SIG-M5 treated with dmso at 0.1 percent for 504 hours (cell line): Measurements from ENCODE around the gene SLC35B4.
"Not testable (repeated sequence)": the region's sequence is repeated elsewhere in the genome, so short reads cannot be mapped to it uniquely, and the experiment has no call there.

Experiments used
- DNase-seq: peaks from one replicate; lab custom pipeline; 2025; ENCODE audit not compliant: unreplicated experiment; lab: John Stamatoyannopoulos, UW

Gene SLC35B4

DNA sequence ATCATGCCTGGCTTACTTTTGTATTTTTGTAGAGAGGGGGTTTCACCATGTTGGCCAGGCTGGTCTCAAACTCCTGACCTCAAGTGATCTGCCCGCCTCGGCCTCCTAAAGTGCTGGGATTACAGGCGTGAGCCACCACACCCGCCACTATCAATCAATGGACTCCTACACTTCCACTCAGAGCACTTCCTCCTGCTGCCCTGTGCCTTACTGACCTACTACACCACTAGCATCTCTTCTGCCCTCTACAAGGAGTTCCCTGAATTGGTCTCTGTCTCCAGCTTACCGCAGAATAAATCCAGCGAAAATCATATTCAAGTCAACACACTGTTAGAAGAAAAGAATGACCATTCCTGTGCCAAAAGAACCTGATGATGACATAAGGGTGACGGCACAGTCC lies 20.7 kb downstream of the SLC35B4 start:
- DNase-seq = not testable (repeated sequence)

DNA sequence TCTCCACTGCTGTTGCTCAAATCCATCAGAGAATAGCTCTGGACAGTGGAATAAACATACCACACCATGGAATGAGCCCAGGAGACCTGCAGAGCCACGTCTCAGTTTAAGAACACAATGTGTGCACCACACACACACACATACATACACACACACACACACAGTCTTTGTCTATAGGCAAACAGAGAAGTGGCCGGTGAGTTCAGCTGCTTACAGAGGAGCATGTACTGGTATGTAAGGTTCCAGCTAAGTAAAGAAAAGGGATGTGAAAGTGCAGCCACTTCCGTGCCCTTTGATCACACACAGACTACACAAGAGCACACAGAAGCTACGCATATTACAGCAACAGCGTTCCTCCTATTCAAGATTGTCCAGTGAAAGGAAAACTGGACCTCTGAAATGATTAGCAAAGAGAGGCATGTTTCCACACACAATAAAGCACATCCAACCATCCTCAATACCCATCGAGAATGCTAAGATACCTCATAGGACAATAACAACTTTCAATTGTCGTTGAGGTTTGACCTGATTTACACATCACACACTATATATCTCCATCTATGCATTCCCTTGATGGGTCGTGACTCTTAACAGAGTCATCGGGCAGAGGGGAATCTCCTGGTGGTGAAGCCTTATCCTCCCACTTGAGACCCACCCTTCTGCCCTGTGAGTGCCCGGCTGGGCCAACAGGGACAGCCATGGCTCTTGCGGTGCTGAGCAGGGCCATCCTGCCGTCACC lies 23.6 kb downstream of the SLC35B4 start:
- peak; percentile 82 for DNase-seq

DNA sequence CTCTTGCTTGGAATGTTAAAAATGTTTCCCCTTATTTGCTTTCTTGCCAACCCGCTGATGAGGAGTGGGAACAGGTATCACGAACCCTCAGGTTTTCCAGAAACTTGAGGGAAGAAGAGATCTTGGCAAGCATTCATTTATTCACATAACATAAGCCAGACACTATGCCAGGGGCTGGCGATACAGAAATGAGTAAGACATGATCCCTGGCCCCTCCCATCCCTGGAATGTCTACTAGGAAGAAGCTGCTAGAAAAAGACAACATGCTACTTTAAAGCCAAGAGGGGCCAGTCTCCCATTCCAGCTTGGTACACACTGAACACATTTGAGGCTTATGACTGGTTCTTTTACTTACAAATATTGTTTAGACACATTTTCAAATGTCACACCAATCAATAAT lies 26.4 kb downstream of the SLC35B4 start:
- DNase-seq = no peak

DNA sequence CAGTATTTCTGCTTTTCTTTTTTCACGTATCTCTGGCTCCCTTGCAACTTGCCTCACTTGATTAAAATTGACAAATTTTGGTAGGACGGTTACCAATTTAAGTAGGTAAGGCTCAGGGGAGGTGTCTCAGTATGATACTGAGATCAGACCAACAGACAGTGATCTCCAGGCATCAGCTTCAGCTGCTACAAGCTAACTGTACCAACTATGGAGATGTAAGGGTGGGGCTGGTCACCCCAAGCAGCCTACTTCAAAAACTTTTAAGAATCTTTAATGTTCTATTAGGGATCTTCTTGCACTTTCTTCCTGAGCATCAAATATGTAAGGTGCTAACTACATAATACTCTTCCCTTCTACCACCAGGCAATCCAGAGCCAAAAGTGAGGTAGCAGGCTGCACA lies 26.9 kb downstream of the SLC35B4 start:
- DNase-seq = no peak

DNA sequence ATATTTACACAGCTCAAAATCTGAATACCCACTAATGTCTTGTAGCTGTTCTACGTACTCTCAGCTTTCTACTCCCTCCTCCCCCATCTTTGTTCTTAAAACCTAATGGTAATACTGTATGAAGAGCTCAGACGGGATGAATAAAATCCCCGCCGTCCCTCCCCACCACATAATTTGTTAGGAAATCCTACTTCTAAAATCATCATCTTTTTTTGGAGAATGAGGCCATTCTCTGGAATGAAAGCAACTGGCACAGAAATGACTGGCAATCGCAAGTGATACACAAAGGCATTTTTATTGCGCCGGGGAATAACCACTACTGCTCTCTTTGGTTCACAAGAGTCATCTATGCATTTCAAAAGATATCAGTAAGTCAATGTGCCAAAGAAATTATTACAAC lies 27.3 kb downstream of the SLC35B4 start:
- DNase-seq = no peak

DNA sequence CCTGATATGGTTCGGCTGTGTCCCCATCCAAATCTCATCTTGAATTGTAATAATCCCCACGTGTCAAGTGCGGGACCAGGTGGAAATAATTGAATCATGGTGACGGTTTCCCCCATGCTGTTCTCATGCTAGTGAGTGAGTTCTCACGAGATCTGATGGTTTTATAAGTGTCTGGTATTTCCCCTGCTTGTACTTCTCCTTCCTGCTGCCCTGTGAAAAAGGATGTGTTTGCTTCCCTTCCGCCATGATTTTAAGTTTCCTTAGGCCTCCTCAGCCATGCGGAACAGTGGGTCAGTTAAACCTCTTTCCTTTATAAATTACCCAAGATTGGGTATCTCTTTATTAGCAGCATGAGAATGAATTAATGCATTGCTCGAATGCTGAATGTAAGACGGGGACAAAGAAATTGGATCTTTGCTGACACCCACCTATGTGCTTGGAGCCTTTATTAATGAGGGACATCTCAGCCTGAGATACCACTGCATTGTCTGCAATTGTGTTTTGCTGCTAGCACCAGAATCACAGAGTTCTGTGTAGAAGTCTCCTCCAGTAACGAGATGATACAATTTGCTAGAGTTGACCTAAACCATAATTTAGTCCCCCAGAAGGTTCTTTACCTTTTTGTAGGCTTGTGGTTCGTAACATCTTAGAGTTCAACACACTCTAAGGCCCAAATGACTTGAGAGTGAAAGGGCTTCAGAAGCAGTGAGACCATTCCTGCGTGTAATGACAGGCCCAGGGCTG lies 28.6 kb downstream of the SLC35B4 start:
- no peak for DNase-seq

DNA sequence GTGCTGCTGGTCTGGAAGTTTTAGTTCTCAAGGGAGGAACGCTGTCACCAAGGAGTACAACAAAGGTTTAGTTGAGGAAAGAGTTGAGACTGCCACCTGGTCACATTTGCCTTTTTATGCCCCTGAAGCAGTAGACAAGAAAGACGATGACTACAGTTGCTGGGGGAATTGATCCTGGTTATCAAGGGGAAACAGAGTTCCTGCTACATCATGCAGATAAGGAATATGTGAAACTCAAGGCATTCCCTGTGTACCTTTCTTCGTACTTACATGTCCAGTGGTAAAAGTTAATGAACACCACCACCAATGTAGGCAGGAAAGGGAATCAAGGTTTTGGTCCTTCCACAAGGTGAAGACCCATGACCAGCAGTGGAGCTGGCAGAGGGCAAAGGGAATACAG lies 31.8 kb downstream of the SLC35B4 start:
- no peak for DNase-seq

DNA sequence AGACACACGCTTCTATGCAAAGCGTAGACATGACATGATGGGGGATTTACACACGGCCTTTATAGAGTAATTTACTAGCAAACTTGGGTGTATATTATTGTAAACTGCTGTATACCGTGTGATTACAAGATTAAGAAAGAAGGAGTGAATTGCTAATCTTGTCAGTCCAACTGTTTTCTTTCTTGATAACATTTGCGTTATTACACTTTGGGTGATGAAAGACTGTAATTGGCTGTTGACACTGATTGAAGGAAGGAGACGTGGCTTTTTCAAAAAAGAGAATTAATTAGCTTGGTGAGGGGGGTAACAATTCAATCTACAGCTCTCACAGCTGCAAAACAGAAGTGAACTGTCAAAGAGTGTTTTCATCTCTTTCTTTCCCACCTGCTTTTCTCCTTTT lies 32.7 kb downstream of the SLC35B4 start:
- DNase-seq = no peak

DNA sequence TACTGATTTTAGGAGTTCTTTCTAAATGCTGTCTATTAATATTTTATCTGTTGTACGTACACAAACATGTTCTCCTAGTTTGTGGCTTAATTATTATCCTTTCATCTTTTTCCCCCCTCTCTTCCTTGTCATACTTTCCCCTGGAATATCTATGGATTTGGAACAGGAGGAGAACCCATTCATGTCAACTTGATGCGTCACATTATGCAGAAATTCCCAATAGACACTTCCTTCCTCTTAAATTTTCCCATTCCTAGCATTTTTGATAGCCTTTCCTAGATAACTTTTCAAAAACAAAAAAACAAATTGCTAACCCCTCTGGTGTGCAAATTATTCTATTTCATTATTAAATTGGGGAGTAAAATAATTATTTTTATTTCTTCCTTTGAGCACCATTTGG lies 36.2 kb downstream of the SLC35B4 start:
- DNase-seq = no peak

DNA sequence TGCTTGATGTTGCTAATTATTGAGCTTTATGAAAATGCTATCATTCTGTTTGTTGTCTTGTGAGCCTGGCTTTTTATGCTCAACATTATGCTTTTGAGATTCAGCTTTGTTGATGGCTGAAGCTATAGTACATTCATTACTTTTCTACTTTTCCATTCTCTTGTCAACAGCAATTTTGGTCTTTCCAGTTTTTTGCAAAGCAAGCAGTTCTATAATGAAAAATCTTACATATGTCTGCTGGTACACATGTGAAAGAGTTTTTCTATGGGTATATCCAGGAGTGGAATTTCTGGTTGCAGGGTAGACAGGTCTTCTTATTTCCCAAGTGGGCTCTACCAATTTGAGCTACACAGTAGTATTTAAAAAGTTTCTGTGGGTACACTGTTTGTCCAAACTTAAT lies 36.8 kb downstream of the SLC35B4 start:
- no peak for DNase-seq

DNA sequence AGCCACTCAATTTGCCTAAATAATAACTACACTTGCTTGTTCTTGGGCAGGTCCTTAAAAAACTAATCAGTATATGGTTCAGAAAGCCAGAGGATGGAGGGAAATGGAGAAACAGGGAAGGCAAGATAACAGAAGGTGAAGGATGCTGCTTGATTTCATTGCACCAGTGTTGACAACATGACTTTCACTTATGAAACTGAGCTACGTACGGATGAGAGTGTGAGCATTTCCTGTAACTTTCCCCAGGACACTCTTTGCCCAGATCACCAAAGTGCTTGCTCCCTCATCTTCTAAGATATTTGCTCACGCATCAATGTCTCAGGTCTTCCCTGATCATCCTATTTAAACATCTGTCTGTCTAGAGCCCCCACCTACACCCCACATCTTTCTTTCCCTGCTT lies 37.4 kb downstream of the SLC35B4 start:
- DNase-seq = no peak

DNA sequence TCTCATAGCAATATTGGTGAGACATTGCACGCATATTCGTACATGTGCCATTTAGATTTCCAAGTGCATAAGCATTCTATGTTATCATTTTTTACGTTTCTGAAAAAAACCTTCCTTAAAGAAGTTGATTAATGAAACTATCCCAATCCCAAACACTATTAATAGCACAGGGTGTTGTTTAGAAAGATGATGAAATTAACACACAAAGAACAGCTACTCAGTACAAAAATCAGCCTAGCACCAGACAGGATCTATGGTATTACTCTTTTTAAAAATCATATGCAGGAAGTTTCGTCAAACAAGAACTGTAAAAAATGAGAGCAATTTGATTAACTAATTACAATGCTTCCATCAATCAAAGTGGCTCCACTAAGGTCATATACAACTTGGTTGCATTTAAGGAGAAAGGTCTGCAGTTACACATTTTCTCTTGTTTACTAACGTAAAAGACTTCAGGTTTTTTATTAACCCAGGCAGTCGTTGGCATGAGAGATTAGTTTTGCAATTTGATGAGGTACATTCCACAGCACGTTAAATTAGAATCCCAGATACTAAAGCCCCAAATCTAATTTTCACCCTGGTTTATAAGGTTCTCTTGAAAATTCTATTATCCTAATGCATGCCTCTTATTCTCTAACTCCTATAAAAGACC lies 38.1 kb downstream of the SLC35B4 start:
- no peak for DNase-seq

DNA sequence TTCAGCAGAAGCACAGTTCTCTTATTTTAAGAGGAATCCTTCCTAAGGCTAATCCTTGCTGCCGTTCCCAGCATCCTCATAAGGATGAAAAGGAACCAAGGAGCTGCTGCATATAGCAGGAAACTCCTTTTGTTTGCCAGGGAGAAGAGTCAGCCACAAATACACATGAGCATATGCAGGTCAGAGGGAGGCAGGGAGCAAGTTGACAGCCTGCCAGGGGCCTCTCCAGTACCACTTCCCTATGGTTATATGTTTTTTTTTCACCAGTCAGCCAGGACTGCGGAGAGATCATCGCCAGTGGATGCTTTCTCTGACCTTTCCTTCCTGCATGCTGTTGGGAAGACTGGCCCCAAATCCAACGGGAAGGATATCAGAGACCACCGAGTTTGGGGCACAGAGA lies 39.8 kb downstream of the SLC35B4 start:
- DNase-seq = no peak

DNA sequence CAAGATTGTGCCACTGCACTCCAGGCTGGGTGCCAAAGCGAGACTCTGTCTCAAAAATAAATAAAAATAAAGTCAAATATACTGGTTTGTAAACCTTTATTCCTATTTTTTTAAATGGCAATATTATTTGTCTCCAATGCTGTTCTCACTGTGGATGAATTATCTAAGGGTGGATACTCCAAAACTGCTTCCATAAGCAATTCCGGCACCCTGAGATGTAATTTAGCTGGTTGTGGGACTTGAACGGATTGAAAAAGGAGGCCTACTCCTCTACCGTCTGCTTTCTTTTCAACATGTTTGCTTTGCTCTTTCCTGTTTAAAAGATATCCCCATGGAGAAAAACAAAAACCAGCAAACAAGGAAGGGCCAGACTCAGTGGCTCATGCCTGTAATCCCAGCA lies 54.4 kb downstream of the SLC35B4 start:
- DNase-seq = no peak

DNA sequence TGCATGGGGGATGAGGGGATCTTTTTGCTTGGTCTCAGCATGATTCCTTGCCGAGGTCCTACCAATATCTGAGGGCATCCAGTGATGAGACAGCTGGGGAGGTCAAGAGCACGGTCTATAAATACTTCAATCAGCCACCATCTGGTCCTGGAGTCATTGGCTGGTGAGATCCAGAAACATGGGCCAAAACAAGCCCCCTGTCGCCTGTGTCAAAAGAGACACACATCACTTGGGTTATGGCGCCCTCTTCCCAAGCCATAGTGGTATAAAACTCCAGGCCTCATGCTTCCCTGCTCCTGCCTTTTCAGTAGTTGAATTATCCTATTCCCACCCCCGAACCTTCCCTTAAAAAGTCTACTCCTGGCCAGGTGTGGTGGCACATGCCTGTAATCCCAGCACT lies 60.9 kb downstream of the SLC35B4 start:
- no peak for DNase-seq

DNA sequence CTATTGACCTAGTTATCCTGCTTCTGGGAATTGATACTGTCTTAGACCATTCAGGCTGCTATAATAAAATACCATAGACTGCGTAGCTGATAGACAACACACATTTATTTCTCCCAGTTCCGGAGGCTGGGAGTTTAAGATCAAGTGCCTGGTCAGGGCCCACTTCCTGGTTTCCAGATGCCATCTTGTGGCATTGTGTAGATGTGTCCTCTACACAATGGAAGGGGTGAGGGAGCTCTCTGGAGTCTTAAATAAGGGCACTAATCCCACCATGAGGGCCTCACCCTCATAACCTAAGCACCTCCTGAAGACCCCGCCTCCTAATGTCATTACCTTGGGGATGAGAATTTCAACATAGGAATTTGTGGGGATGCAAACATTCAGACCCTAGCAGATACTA lies 62.4 kb downstream of the SLC35B4 start:
- peak; percentile 22 for DNase-seq

DNA sequence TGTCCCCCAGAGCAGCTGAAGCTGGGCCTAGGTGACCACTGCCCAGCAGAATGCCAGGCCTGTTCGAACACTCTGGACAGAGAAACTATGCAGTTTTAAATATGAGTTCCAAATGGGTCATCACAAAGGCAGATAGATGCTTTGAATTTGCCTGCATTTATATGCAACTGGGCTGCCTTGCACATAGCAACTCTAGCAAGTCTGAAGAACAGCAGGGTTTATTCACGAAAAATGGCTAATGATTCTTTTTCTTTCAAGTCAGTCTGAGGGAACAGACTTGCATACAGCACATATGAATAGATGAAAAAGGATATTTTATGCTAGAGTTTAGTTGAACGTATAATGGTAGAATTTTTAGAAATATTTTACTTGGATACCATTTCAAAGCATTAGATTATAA lies 68.5 kb downstream of the SLC35B4 start:
- DNase-seq = no peak

DNA sequence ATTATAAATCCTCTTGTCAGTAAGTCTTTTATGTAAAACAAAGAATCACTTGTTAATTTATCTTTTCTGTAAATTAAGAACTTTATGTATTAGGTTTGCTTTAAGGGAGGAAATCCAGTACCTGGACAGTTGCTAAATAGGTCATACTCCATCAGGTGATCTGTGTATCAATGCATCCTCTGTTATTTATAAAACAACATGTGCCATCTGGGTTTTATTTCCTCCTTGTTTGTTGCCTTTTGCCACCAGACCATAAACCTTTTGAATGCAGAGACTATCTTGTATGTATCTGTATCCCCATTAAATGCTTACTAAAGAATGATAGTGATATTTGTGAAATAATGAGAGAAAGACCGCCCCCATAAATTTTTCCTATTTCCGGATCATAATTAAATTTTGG lies 70.0 kb downstream of the SLC35B4 start:
- DNase-seq = no peak

DNA sequence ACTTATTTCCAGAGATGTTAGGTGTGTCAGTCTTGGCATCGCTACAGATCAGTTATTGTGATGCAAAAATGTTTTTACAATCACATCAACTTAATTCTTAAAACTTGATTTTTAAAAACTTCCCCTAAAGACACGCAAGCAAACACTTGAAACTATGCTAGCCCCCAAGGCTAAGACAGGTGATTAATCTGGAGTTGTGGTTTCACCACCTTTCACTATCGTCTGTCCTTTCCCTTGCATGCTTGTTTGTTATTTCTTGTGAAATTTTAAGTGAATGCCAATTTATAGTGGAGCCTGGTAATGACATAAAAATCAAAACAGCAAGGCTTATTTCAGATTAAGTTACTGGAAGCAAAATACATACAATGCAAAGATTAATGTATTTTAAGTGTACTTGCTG lies 70.4 kb downstream of the SLC35B4 start:
- DNase-seq = no peak

DNA sequence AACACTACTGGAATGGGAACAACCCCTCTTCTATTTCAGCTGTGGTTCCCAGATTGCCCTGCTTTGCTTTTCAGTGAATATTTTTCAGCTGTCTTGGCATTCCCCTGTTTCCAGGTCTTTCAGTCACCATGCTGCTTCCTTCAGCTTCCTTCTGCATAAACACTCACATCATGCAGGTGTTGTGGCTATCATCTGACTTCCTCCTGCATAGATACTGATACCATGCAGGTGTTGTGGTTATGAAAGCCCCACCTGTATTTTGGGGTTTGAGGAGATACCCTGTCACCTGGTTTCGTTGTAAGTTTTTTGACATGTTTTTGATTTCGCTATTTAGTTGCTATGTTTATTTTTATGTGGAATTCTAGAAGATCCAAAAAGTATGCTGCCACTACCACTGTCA lies 71.5 kb downstream of the SLC35B4 start:
- no peak for DNase-seq
